GM23338 (cell line): ENCODE data around the gene PUDP. TPM values are rescaled to one million over a fixed set of nuclear protein-coding genes. Genes with fewer than 3 reads are reported as not detected.

Source experiments
- ATAC-seq: fragments of 200-7000 bp; cut with Tn5 transposase; 3 replicates; pipeline ENCODE4 v1.9.1; 2020
- DNase-seq: peaks from one replicate; pipeline ENCODE4 v3.0.0-alpha.2; 2015; ENCODE audit warnings: low spot score
- H2AFZ ChIP-seq: fragments of 200-600 bp; sonication (generic); 2 replicates; pipeline ENCODE4 v1.8.0; 2016; ENCODE audit warnings: antibody characterized with exemption, mild to moderate bottlenecking, moderate library complexity
- H3F3A ChIP-seq: fragments of 200-600 bp; sonication (generic); replicated peaks from 2 replicates; pipeline ENCODE4 v1.8.0; 2017; ENCODE audit warnings: antibody characterized with exemption, mixed run types, low read depth
- H3K27ac ChIP-seq: fragments of 200-600 bp; sonication (generic); 2 replicates; pipeline ENCODE4 v1.6.1; 2016; ENCODE audit warnings: low read depth
- H3K27me3 ChIP-seq: fragments of 200-600 bp; sonication (generic); 2 replicates; pipeline ENCODE4 v1.8.0; 2016; ENCODE audit warnings: mild to moderate bottlenecking, mixed run types, moderate library complexity; ENCODE audit not compliant: insufficient read depth
- H3K36me3 ChIP-seq: fragments of 200-600 bp; sonication (generic); 2 replicates; pipeline ENCODE4 v1.8.0; 2016; ENCODE audit warnings: mild to moderate bottlenecking; ENCODE audit not compliant: insufficient read depth
- H3K4me1 ChIP-seq: fragments of 200-600 bp; sonication (generic); 2 replicates; pipeline ENCODE4 v1.8.0; 2016; ENCODE audit warnings: mild to moderate bottlenecking, moderate library complexity; ENCODE audit not compliant: insufficient read depth
- H3K4me2 ChIP-seq: fragments of 200-600 bp; sonication (generic); 2 replicates; pipeline ENCODE4 v1.7.1; 2017; ENCODE audit warnings: mixed run types
- H3K4me3 ChIP-seq: fragments of 200-600 bp; sonication (generic); 2 replicates; pipeline ENCODE4 v1.6.1; 2016; ENCODE audit warnings: mixed run types
- H3K79me2 ChIP-seq: fragments of 200-600 bp; sonication (generic); replicated peaks from 2 replicates; pipeline ENCODE4 v1.8.0; 2017; ENCODE audit warnings: mild to moderate bottlenecking; ENCODE audit not compliant: insufficient read depth
- H3K9me2 ChIP-seq: fragments of 200-600 bp; sonication (generic); 2 replicates; pipeline ENCODE4 v1.8.0; 2017; ENCODE audit not compliant: insufficient read depth
- H4K20me1 ChIP-seq: fragments of 200-600 bp; sonication (generic); replicated peaks from 2 replicates; pipeline ENCODE4 v1.8.0; 2017; ENCODE audit warnings: mild to moderate bottlenecking; ENCODE audit not compliant: insufficient read depth
- H3K27ac Mint-ChIP-seq: 2 replicates; pipeline ENCODE4 v1.8.0; 2020; ENCODE audit warnings: inconsistent platforms, mild to moderate bottlenecking, moderate library complexity, mixed read lengths
- H3K27me3 Mint-ChIP-seq: 3 replicates; pipeline ENCODE4 v1.8.0; 2022; ENCODE audit warnings: low read depth, mild to moderate bottlenecking, moderate library complexity, mixed read lengths, inconsistent platforms; ENCODE audit not compliant: insufficient read depth, poor library complexity
- H3K36me3 Mint-ChIP-seq: 3 replicates; pipeline ENCODE4 v1.8.0; 2021; ENCODE audit warnings: low read depth, mild to moderate bottlenecking, inconsistent platforms, moderate library complexity, mixed read lengths
- H3K4me1 Mint-ChIP-seq: 3 replicates; pipeline ENCODE4 v1.8.0; 2020; ENCODE audit warnings: mild to moderate bottlenecking, inconsistent platforms, mixed read lengths
- H3K4me3 Mint-ChIP-seq: 3 replicates; pipeline ENCODE4 v1.8.0; 2021; ENCODE audit warnings: moderate library complexity, mild to moderate bottlenecking, inconsistent platforms, mixed read lengths
- H3K9me3 Mint-ChIP-seq: 3 replicates; pipeline ENCODE4 v1.8.0; 2020; ENCODE audit warnings: moderate library complexity, mild to moderate bottlenecking, inconsistent platforms, mixed read lengths
- CREB1 ChIP-seq: fragments of 250-450 bp; sonication (Bioruptor Pico); IDR thresholded peaks from 2 replicates; pipeline ENCODE4 v1.5.0; 2020; ENCODE audit warnings: low read depth, mild to moderate bottlenecking, moderate library complexity
- EZH2 ChIP-seq: fragments of 200-600 bp; sonication (generic); IDR thresholded peaks from one replicate; pipeline ENCODE4 v1.8.0; 2017; ENCODE audit warnings: antibody characterized with exemption, mild to moderate bottlenecking, low read depth; ENCODE audit not compliant: unreplicated experiment
- EZH2phosphoT487 ChIP-seq: fragments of 200-600 bp; sonication (generic); IDR thresholded peaks from one replicate; pipeline ENCODE4 v1.8.1; 2018; ENCODE audit warnings: antibody characterized with exemption; ENCODE audit not compliant: unreplicated experiment
- JUNB ChIP-seq: IDR thresholded peaks from one replicate; pipeline ENCODE4 v1.6.1; 2016; ENCODE audit warnings: antibody characterized with exemption; ENCODE audit not compliant: unreplicated experiment
- NANOG ChIP-seq: IDR thresholded peaks from 2 replicates; pipeline ENCODE4 v1.6.1; 2016; ENCODE audit warnings: antibody characterized with exemption, borderline replicate concordance
- POLR2AphosphoS5 ChIP-seq: IDR thresholded peaks from 2 replicates; pipeline ENCODE4 v1.6.1; 2016; ENCODE audit warnings: antibody characterized with exemption, low read depth
- REST ChIP-seq: IDR thresholded peaks from one replicate; pipeline ENCODE4 v1.6.1; 2018; ENCODE audit warnings: antibody characterized with exemption; ENCODE audit not compliant: unreplicated experiment
- STAT1 ChIP-seq: IDR thresholded peaks from one replicate; pipeline ENCODE4 v1.6.1; 2016; ENCODE audit warnings: antibody characterized with exemption; ENCODE audit not compliant: unreplicated experiment
- ZNF114 ChIP-seq: fragments of 250-450 bp; sonication (Bioruptor Pico); IDR thresholded peaks from 2 replicates; pipeline ENCODE4 v1.5.0; 2020; ENCODE audit warnings: mild to moderate bottlenecking, moderate library complexity
- ZNF331 ChIP-seq: fragments of 250-450 bp; sonication (Bioruptor Pico); IDR thresholded peaks from 2 replicates; pipeline ENCODE4 v1.5.0; 2020; ENCODE audit warnings: low read depth, mild to moderate bottlenecking, moderate library complexity
- ZNF462 ChIP-seq: fragments of 250-450 bp; sonication (Bioruptor Pico); IDR thresholded peaks from 2 replicates; pipeline ENCODE4 v1.5.0; 2020; ENCODE audit warnings: mild to moderate bottlenecking, moderate library complexity
- polyA plus RNA-seq: library from polyadenylated mRNA; unstranded; fragments of >200 nt; fragmentation: Nextera tagmentation; extraction: Ambion mirVana; gene quantifications from 2 replicates; pipeline ENCODE4 v1.2.1, GENCODE V29; 2016
- total RNA-seq: library from RNA; depleted of rRNA; stranded (reverse); fragments of >200 nt; shearing (Covaris generic); gene quantifications from 2 replicates; pipeline ENCODE4 v1.2.3, GENCODE V29; 2014
- TF ChIP-seq, protein P1 (sequence below), 2 experiments: fragments of 200-600 bp in 1 of 2; sonication (generic) in 1 of 2; conservative IDR thresholded peaks; 2 replicates each; pipeline versions ENCODE4 v1.5.1 to v1.6.1; 2016 to 2017; ENCODE audit warnings: antibody characterized with exemption in 2 of 2, low read depth in 2 of 2, mild to moderate bottlenecking in 2 of 2, moderate library complexity in 1 of 2
- TF ChIP-seq, protein P2 (sequence below): IDR thresholded peaks from 2 replicates; pipeline ENCODE4 v1.6.1; 2016; ENCODE audit warnings: antibody characterized with exemption

PUDP gene
- total and polyA plus RNA-seq, 2 experiments from 2014 or later = 17.2 to 22.4 TPM

- H3K36me3 ChIP-seq = no peaks in the 10 kb centered on the region
- H2AFZ ChIP-seq = no peak overlapping the region
- no peak overlapping the region for H3K27ac ChIP-seq
- H3K79me2 ChIP-seq = peaks cover 23% of the 10 kb centered on the region
- no peak for TF ChIP-seq EZH2
- TF ChIP-seq, protein P1, sequence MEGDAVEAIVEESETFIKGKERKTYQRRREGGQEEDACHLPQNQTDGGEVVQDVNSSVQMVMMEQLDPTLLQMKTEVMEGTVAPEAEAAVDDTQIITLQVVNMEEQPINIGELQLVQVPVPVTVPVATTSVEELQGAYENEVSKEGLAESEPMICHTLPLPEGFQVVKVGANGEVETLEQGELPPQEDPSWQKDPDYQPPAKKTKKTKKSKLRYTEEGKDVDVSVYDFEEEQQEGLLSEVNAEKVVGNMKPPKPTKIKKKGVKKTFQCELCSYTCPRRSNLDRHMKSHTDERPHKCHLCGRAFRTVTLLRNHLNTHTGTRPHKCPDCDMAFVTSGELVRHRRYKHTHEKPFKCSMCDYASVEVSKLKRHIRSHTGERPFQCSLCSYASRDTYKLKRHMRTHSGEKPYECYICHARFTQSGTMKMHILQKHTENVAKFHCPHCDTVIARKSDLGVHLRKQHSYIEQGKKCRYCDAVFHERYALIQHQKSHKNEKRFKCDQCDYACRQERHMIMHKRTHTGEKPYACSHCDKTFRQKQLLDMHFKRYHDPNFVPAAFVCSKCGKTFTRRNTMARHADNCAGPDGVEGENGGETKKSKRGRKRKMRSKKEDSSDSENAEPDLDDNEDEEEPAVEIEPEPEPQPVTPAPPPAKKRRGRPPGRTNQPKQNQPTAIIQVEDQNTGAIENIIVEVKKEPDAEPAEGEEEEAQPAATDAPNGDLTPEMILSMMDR (conservative IDR thresholded peaks at IDR 0.05; ENCODE audit: low read depth in 2 of 2) = no peak
- no peak for TF ChIP-seq EZH2phosphoT487
- no peak for TF ChIP-seq REST
- TF ChIP-seq POLR2AphosphoS5 = no peak
- no peak for TF ChIP-seq ZNF462 (CRISPR knock-in tag)
- TF ChIP-seq CREB1 (CRISPR knock-in tag) = no peak
- TF ChIP-seq ZNF114 (CRISPR knock-in tag) = no peak
- TF ChIP-seq ZNF331 (CRISPR knock-in tag) = no peak
- no peak for TF ChIP-seq NANOG
- TF ChIP-seq, protein P2, sequence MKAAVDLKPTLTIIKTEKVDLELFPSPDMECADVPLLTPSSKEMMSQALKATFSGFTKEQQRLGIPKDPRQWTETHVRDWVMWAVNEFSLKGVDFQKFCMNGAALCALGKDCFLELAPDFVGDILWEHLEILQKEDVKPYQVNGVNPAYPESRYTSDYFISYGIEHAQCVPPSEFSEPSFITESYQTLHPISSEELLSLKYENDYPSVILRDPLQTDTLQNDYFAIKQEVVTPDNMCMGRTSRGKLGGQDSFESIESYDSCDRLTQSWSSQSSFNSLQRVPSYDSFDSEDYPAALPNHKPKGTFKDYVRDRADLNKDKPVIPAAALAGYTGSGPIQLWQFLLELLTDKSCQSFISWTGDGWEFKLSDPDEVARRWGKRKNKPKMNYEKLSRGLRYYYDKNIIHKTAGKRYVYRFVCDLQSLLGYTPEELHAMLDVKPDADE = no peak
- TF ChIP-seq JUNB = no peak
- no peak for TF ChIP-seq STAT1
- H3K4me1 Mint-ChIP-seq = peaks cover 5% of the 10 kb centered on the region
- H3K4me3 ChIP-seq = no peak overlapping the region
- no peaks in the 10 kb centered on the region; the same call in 2 of the 3 replicates for H3K36me3 Mint-ChIP-seq
- H4K20me1 ChIP-seq = no peaks in the 10 kb centered on the region
- no peak for ATAC-seq
- H3K27me3 Mint-ChIP-seq = peaks cover 6% of the 10 kb centered on the region
- no peak overlapping the region for H3K4me2 ChIP-seq
- no peaks in the 10 kb centered on the region for H3K9me2 ChIP-seq
- no peaks in the 10 kb centered on the region for H3K27me3 ChIP-seq
- DNase-seq = no peak
- no peak overlapping the region for H3K27ac Mint-ChIP-seq
- no peaks in the 10 kb centered on the region for H3F3A ChIP-seq
- H3K4me3 Mint-ChIP-seq = no peak overlapping the region
- H3K4me1 ChIP-seq = no peaks in the 10 kb centered on the region
- no peaks in the 10 kb centered on the region for H3K9me3 Mint-ChIP-seq
These were observed 1.8 kb downstream of the PUDP start for GRCh38 chrX:7146020-7146702.
